ENCODE results near the gene UBE2D2.

DNA sequence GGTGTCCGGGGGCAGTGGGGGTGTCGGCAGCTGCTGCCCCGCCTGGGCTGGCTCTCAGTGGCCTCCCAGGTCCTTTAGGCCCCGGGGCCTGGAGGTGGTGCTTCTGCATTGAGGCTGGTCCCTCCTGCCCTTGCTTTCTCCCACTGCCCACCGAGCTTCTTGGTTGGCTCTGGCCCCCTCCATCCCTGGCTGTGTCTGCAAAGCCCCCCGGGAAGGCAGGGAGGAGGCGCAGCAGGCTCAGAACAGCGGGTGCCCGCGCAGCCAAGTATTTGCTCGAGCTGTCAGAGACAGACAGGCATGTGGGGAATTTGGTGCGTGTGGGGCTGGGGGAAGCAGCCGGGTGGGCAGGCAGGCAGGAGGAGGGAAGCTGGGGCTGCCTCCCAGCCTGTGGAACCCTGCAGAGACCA is 98.6 kb downstream of the UBE2D2 start:
- TF ChIP-seq SP1 (IDR thresholded peaks at IDR 0.05) (no peak), NFRKB (IDR thresholded peaks at IDR 0.05) (no peak), FOXA1 (IDR thresholded peaks at IDR 0.05) (no peak), ZNF384 (IDR thresholded peaks at IDR 0.05) (no peak), SUZ12 (IDR thresholded peaks at IDR 0.05) (no peak)
- TF ChIP-seq, protein P1, sequence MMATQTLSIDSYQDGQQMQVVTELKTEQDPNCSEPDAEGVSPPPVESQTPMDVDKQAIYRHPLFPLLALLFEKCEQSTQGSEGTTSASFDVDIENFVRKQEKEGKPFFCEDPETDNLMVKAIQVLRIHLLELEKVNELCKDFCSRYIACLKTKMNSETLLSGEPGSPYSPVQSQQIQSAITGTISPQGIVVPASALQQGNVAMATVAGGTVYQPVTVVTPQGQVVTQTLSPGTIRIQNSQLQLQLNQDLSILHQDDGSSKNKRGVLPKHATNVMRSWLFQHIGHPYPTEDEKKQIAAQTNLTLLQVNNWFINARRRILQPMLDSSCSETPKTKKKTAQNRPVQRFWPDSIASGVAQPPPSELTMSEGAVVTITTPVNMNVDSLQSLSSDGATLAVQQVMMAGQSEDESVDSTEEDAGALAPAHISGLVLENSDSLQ (IDR thresholded peaks at IDR 0.05), result no peak

Data from HEK293T (cell line).